Measurements from ENCODE around the gene ZNF747. TPM values are rescaled to one million over a fixed set of nuclear protein-coding genes. Genes with fewer than 3 reads are reported as not detected.
A peak's percentile ranks its signal among the peaks of the same experiment; 100 is the strongest.

ZNF747 gene
- total RNA-seq, 1 experiment from 2014 or later, result 14.5 TPM

- ChIA-PET CTCF (no interaction called here), POLR2A (ENCODE audit: unreplicated experiment) (interaction anchor here (0.6 to 1.3 kb wide), 2 partner anchors 11 to 13 kb away, joined by 3 to 4 read pairs; partner anchors contain the start of gene ZNF764)
- Histone ChIP-seq H3K27ac (peak overlapping the region; percentile 61), H3K4me1 (replicated peaks; ENCODE audit: insufficient read depth) (peaks cover 40% of the 10 kb centered on the region), H3K36me3 (ENCODE audit: low read depth) (no peaks in the 10 kb centered on the region), H3K4me3 (peak overlapping the region; percentile 89), H3K79me2 (ENCODE audit: low read depth) (0 out of 2 replicates have a peak, but pooled peaks cover 4% of the 10 kb centered on the region), H4K20me1 (ENCODE audit: insufficient read depth) (no peaks in the 10 kb centered on the region), H3K27me3 (ENCODE audit: insufficient read depth, low read depth) (no peaks in the 10 kb centered on the region), H3K9me3 (ENCODE audit: insufficient read depth, low read depth) (no peaks in the 10 kb centered on the region), H2AFZ (peak overlapping the region; percentile 81), H3K4me2 (peak overlapping the region; percentile 98), H3F3A (ENCODE audit: insufficient read depth, low read depth) (peaks cover 49% of the 10 kb centered on the region), H3K9me2 (ENCODE audit: insufficient read depth) (no peaks in the 10 kb centered on the region)
- intact Hi-C loops (cut with micrococcal nuclease; ENCODE audit: unreplicated experiment), result loop anchor here (1.0 kb wide), 1 partner anchor 14 kb away; the partner anchor contains the start of gene ZNF785
- no peak for DNase-seq
- BruUV-seq (replicated peaks), result TSS peak; percentile 23
- TF ChIP-seq EZH2 (IDR thresholded peaks at IDR 0.05; ENCODE audit: low read depth) (no peak), CTCF (conservative IDR thresholded peaks at IDR 0.05) (no peak)
Observed at GRCh38 chr16:30570636-30571444, 36.2 kb upstream of the ZNF747 start.

- no peak overlapping the region for H3K27ac ChIP-seq
- peaks cover 47% of the 10 kb centered on the region for H3F3A ChIP-seq (ENCODE audit: insufficient read depth, low read depth)
- no peaks in the 10 kb centered on the region for H3K9me3 ChIP-seq (ENCODE audit: insufficient read depth, low read depth)
- no peak for TF ChIP-seq EZH2 (IDR thresholded peaks at IDR 0.05; ENCODE audit: low read depth)
- TF ChIP-seq CTCF (conservative IDR thresholded peaks at IDR 0.05), result no peak
- no peak overlapping the region for H3K4me3 ChIP-seq
- no peaks in the 10 kb centered on the region for H3K36me3 ChIP-seq (ENCODE audit: low read depth)
- peak overlapping the region; percentile 98 for H3K4me2 ChIP-seq
- H4K20me1 ChIP-seq (ENCODE audit: insufficient read depth), result no peaks in the 10 kb centered on the region
- ChIA-PET POLR2A (ENCODE audit: unreplicated experiment) (interaction anchor here (1.3 kb wide), 1 partner anchor 12 kb away, joined by 4 read pairs; the partner anchor contains the start of gene ZNF764), CTCF (no interaction called here)
- H2AFZ ChIP-seq, result no peak overlapping the region
- no TSS peak for BruUV-seq (replicated peaks)
- H3K9me2 ChIP-seq (ENCODE audit: insufficient read depth), result no peaks in the 10 kb centered on the region
- no peak for DNase-seq
- intact Hi-C loops (cut with micrococcal nuclease; ENCODE audit: unreplicated experiment), result no loop called here
- no peaks in the 10 kb centered on the region for H3K27me3 ChIP-seq (ENCODE audit: insufficient read depth, low read depth)
- H3K4me1 ChIP-seq (replicated peaks; ENCODE audit: insufficient read depth), result peaks cover 40% of the 10 kb centered on the region
- H3K79me2 ChIP-seq (ENCODE audit: low read depth), result 0 out of 2 replicates have a peak, but pooled peaks cover 4% of the 10 kb centered on the region
Observed at GRCh38 chr16:30569746-30570635, 35.3 kb upstream of the ZNF747 start.

GRCh38 chr16:30569281-30569680, 34.6 kb upstream of the ZNF747 start:
- CTCF ChIA-PET, result no interaction called here
- BruUV-seq (replicated peaks), result no TSS peak
- no peaks in the 10 kb centered on the region for H3K27me3 ChIP-seq (ENCODE audit: insufficient read depth, low read depth)

More at GRCh38 chr16:30569281-30569680, 34.6 kb upstream of the ZNF747 start:
- H3K9me2 ChIP-seq (ENCODE audit: insufficient read depth), result no peaks in the 10 kb centered on the region
- H3F3A ChIP-seq (ENCODE audit: insufficient read depth, low read depth), result peaks cover 40% of the 10 kb centered on the region
- peaks cover 40% of the 10 kb centered on the region for H3K4me1 ChIP-seq (replicated peaks; ENCODE audit: insufficient read depth)
- no peaks in the 10 kb centered on the region for H3K36me3 ChIP-seq (ENCODE audit: low read depth)
- H3K79me2 ChIP-seq (ENCODE audit: low read depth), result 0 out of 2 replicates have a peak, but pooled peaks cover 4% of the 10 kb centered on the region
- no peak for DNase-seq
- H3K9me3 ChIP-seq (ENCODE audit: insufficient read depth, low read depth), result no peaks in the 10 kb centered on the region
- H3K4me2 ChIP-seq, result 0 out of 2 replicates have a peak overlapping the region, but pooled peaks have one; percentile 50
- POLR2A ChIA-PET (ENCODE audit: unreplicated experiment), result no interaction called here
- no peak for TF ChIP-seq CTCF (conservative IDR thresholded peaks at IDR 0.05)
- TF ChIP-seq EZH2 (IDR thresholded peaks at IDR 0.05; ENCODE audit: low read depth), result no peak
- no peaks in the 10 kb centered on the region for H4K20me1 ChIP-seq (ENCODE audit: insufficient read depth)
- H3K27ac ChIP-seq, result no peak overlapping the region
- intact Hi-C loops (cut with micrococcal nuclease; ENCODE audit: unreplicated experiment), result no loop called here
- H3K4me3 ChIP-seq, result no peak overlapping the region
- H2AFZ ChIP-seq, result no peak overlapping the region

All from PC-9 (cell line).